Trophoblast cell (in vitro differentiated cells and primary cell): ENCODE data around the gene PADI4.

Experiments used
- DNase-seq, 2 donors: peaks; one replicate each; pipeline ENCODE4 v3.0.0-alpha.2; 2016
- H2AFZ ChIP-seq: 2 replicates; pipeline ENCODE4 v1.6.1; 2013; ENCODE audit warnings: low read length, moderate library complexity, mild to moderate bottlenecking; ENCODE audit not compliant: insufficient read depth, poor library complexity
- H2AK5ac ChIP-seq: 2 replicates; pipeline ENCODE4 v1.6.1; 2013; ENCODE audit warnings: mild to moderate bottlenecking, low read length
- H2BK120ac ChIP-seq: 2 replicates; pipeline ENCODE4 v1.6.1; 2013; ENCODE audit warnings: low read length, mild to moderate bottlenecking, moderate library complexity; ENCODE audit not compliant: insufficient read depth, poor library complexity
- H2BK12ac ChIP-seq: 2 replicates; pipeline ENCODE4 v1.6.1; 2013; ENCODE audit warnings: mild to moderate bottlenecking, low read length, moderate library complexity
- H2BK5ac ChIP-seq: 2 replicates; pipeline ENCODE4 v1.6.1; 2013; ENCODE audit warnings: low read length, low read depth, moderate library complexity, mild to moderate bottlenecking; ENCODE audit not compliant: poor library complexity
- H3K14ac ChIP-seq: 2 replicates; pipeline ENCODE4 v1.6.1; 2013; ENCODE audit warnings: mild to moderate bottlenecking, low read length
- H3K18ac ChIP-seq: 2 replicates; pipeline ENCODE4 v1.6.1; 2013; ENCODE audit warnings: mild to moderate bottlenecking, low read length
- H3K23ac ChIP-seq: 2 replicates; pipeline ENCODE4 v1.6.1; 2013; ENCODE audit warnings: low read length
- H3K27ac ChIP-seq: 2 replicates; pipeline ENCODE4 v1.5.1; 2013; ENCODE audit warnings: low read depth, mild to moderate bottlenecking, inconsistent platforms, low read length, moderate library complexity
- H3K27me3 ChIP-seq: 2 replicates; pipeline ENCODE4 v1.6.1; 2013; ENCODE audit warnings: inconsistent platforms, mild to moderate bottlenecking, low read length, moderate library complexity; ENCODE audit not compliant: insufficient read depth
- H3K36me3 ChIP-seq, 2 experiments: 1 replicate in 1 of 2; 2 replicates in 1 of 2; pipeline ENCODE4 v1.6.1; 2013; ENCODE audit warnings: low read length in 2 of 2, mild to moderate bottlenecking in 2 of 2, moderate library complexity in 1 of 2; ENCODE audit not compliant: insufficient read depth in 2 of 2, control insufficient read depth in 1 of 2
- H3K4ac ChIP-seq: 2 replicates; pipeline ENCODE4 v1.6.1; 2013; ENCODE audit warnings: low read depth, mild to moderate bottlenecking, low read length, moderate library complexity
- H3K4me1 ChIP-seq, 2 experiments: 1 replicate in 1 of 2; 2 replicates in 1 of 2; pipeline ENCODE4 v1.6.1; 2013; ENCODE audit warnings: low read length in 2 of 2, mild to moderate bottlenecking in 2 of 2, moderate library complexity in 1 of 2; ENCODE audit not compliant: insufficient read depth in 2 of 2, control insufficient read depth in 1 of 2
- H3K4me2 ChIP-seq: 2 replicates; pipeline ENCODE4 v1.6.1; 2013; ENCODE audit warnings: inconsistent platforms, mild to moderate bottlenecking, low read length, moderate library complexity
- H3K4me3 ChIP-seq: 2 replicates; pipeline ENCODE4 v1.5.1; 2013; ENCODE audit warnings: mild to moderate bottlenecking, low read depth, low read length, inconsistent platforms
- H3K79me1 ChIP-seq: one replicate; pipeline ENCODE4 v1.6.1; 2013; ENCODE audit warnings: low read length
- H3K79me2 ChIP-seq: 2 replicates; pipeline ENCODE4 v1.6.1; 2013; ENCODE audit warnings: low read length, mild to moderate bottlenecking; ENCODE audit not compliant: control insufficient read depth, insufficient read depth, poor library complexity
- H3K9ac ChIP-seq: 2 replicates; pipeline ENCODE4 v1.6.1; 2013; ENCODE audit warnings: mild to moderate bottlenecking, low read length
- H3K9me3 ChIP-seq: 2 replicates; pipeline ENCODE4 v1.6.1; 2013; ENCODE audit warnings: low read depth, mild to moderate bottlenecking, control low read depth, inconsistent platforms, low read length; ENCODE audit not compliant: insufficient read depth
- H4K12ac ChIP-seq: 2 replicates; pipeline ENCODE4 v1.6.1; 2013; ENCODE audit warnings: low read depth, mild to moderate bottlenecking, low read length, moderate library complexity
- H4K8ac ChIP-seq: 2 replicates; pipeline ENCODE4 v1.6.1; 2013; ENCODE audit warnings: low read depth, mild to moderate bottlenecking, low read length, moderate library complexity
- H4K91ac ChIP-seq: one replicate; pipeline ENCODE4 v1.6.1; 2013; ENCODE audit warnings: low read depth, mild to moderate bottlenecking, low read length, moderate library complexity
- WGBS: extraction: QIAGEN DNeasy Blood & Tissue Kit; methylation state at CpG from one replicate; pipeline ENCODE4 v1.1.7; 2013; ENCODE audit warnings: missing lambda C conversion rate; ENCODE audit not compliant: insufficient read length, insufficient coverage; ENCODE audit errors: extremely low coverage; 5-methylcytosine and 5-hydroxymethylcytosine counted together

PADI4 gene

GRCh38 chr1:17307329-17307728 lies 668 bp upstream of the PADI4 start:
- no peak overlapping the region for H3K4me2 ChIP-seq
- H3K4me1 ChIP-seq: peaks cover 9 to 13% of the 10 kb centered on the region in 2 experiments
- H3K18ac ChIP-seq: no peak overlapping the region
- no peak overlapping the region for H3K4me3 ChIP-seq
- H3K14ac ChIP-seq: no peak overlapping the region
- H3K79me1 ChIP-seq: no peaks in the 10 kb centered on the region
- no peak overlapping the region for H2BK120ac ChIP-seq
- no peak overlapping the region for H3K27ac ChIP-seq
- no peak for DNase-seq
- no peaks in the 10 kb centered on the region for H3K36me3 ChIP-seq
- no CpG with 5 or more reads among the region's 6 CpGs for WGBS
- no peaks in the 10 kb centered on the region for H3K27me3 ChIP-seq
- no peak overlapping the region for H2BK5ac ChIP-seq
- no peaks in the 10 kb centered on the region for H3K79me2 ChIP-seq
- no peak overlapping the region for H4K12ac ChIP-seq
- H3K9me3 ChIP-seq: no peaks in the 10 kb centered on the region
- no peak overlapping the region for H3K4ac ChIP-seq
- no peak overlapping the region for H3K23ac ChIP-seq
- H3K9ac ChIP-seq: no peak overlapping the region
- no peak overlapping the region for H4K91ac ChIP-seq
- no peak overlapping the region for H2AFZ ChIP-seq
- no peak overlapping the region for H2AK5ac ChIP-seq
- no peak overlapping the region for H4K8ac ChIP-seq
- no peak overlapping the region for H2BK12ac ChIP-seq

GRCh38 chr1:17308593-17308992 lies 596 bp downstream of the PADI4 start:
- Histone ChIP-seq H3K79me1 (no peaks in the 10 kb centered on the region), H4K91ac (no peak overlapping the region), H3K4me3 (no peak overlapping the region), H3K4me1 (peaks cover 8 to 13% of the 10 kb centered on the region in 2 experiments), H3K9ac (no peak overlapping the region), H4K8ac (no peak overlapping the region), H3K4me2 (no peak overlapping the region), H4K12ac (no peak overlapping the region), H3K36me3 (no peaks in the 10 kb centered on the region), H3K27me3 (no peaks in the 10 kb centered on the region), H2AK5ac (no peak overlapping the region), H2AFZ (no peak overlapping the region), H3K4ac (no peak overlapping the region), H3K23ac (no peak overlapping the region), H2BK12ac (no peak overlapping the region), H3K14ac (no peak overlapping the region), H3K9me3 (no peaks in the 10 kb centered on the region), H3K18ac (no peak overlapping the region), H2BK120ac (no peak overlapping the region), H3K79me2 (no peaks in the 10 kb centered on the region), H2BK5ac (no peak overlapping the region), H3K27ac (no peak overlapping the region)
- no peak for DNase-seq
- no CpG with 5 or more reads among the region's 6 CpGs for WGBS

DNA sequence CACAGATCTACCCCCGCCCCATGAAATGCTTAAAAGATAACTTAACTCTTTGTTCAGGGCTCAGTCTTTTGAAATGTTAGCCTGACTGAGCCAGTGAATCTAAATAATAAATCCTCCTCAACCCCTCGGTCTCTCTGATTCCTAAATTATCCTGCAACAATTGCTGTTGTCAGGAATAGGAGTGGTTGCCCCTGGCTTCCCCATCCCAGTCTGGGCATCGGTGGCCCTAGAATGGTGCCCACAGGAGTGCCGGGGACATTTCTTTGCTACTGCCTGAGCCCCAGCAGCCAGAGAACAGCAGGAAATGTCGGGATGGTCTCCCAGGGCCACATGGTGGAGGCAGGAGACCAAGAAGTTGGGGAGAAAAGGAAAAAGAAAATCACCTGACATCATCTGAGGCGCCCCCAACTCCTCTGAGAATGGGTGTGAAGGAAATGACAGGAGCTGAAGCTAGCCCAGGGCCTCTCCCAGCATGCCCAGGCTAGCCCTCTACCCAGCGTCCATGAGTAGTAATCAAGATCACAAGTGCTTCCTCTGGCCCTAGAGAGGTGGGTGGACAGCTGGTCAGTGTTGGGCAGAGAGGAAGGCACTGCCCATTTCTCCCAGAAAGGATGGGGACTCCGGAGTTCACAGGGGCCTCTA lies 1.6 kb downstream of the PADI4 start:
- Histone ChIP-seq H2AFZ (no peak overlapping the region), H3K9me3 (no peaks in the 10 kb centered on the region), H3K79me1 (no peaks in the 10 kb centered on the region), H2BK5ac (no peak overlapping the region), H2BK12ac (no peak overlapping the region), H3K79me2 (no peaks in the 10 kb centered on the region), H3K4ac (no peak overlapping the region), H3K27ac (no peak overlapping the region), H4K91ac (no peak overlapping the region), H4K8ac (no peak overlapping the region), H3K14ac (no peak overlapping the region), H2AK5ac (no peak overlapping the region), H3K36me3 (no peaks in the 10 kb centered on the region), H3K4me3 (no peak overlapping the region), H4K12ac (no peak overlapping the region), H3K4me1 (peaks cover under 1 to 4% of the 10 kb centered on the region in 2 experiments), H3K27me3 (no peaks in the 10 kb centered on the region), H3K9ac (no peak overlapping the region), H3K4me2 (no peak overlapping the region), H3K23ac (no peak overlapping the region), H2BK120ac (no peak overlapping the region), H3K18ac (no peak overlapping the region)
- no peak for DNase-seq
- no CpG with 5 or more reads among the region's 8 CpGs for WGBS

DNA sequence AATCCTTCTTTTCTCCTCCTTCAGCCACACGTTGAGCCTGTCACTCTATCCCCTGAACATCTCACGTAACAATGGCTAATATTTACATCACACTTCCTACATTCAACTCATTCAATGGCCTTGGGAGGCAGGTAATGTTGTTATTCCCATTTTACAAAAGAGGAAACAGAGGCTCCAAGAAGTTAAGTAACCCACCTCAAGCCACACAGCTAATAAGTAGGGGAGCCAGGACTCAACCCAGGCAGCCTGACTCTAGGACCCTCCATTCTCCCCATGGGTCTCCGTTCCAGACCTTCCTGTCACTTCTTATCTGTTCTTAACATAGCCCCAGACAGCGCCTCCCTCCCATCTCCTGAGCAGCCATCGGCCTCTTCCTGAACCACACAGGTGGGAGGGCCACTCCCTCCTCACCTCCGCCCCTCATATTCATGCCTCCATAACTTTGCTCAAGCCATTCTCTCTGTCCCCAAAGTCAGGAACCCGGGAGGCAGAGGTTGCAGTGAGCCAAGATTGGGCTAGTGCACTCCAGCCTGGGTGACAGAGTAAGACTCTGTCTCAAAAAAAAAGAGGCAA lies 2.2 kb downstream of the PADI4 start:
- no peak overlapping the region for H3K9ac ChIP-seq
- no peak overlapping the region for H4K8ac ChIP-seq
- H2BK12ac ChIP-seq: no peak overlapping the region
- no peak overlapping the region for H2BK120ac ChIP-seq
- H3K79me2 ChIP-seq: no peaks in the 10 kb centered on the region
- no peak for DNase-seq
- no peak overlapping the region for H4K12ac ChIP-seq
- H3K23ac ChIP-seq: no peak overlapping the region
- H2AK5ac ChIP-seq: no peak overlapping the region
- no peak overlapping the region for H3K27ac ChIP-seq
- no peak overlapping the region for H3K4me2 ChIP-seq
- H3K4ac ChIP-seq: no peak overlapping the region
- no peak overlapping the region for H3K4me3 ChIP-seq
- no peak overlapping the region for H4K91ac ChIP-seq
- H2AFZ ChIP-seq: no peak overlapping the region
- no peaks in the 10 kb centered on the region for H3K36me3 ChIP-seq
- no peak overlapping the region for H3K14ac ChIP-seq
- H3K18ac ChIP-seq: no peak overlapping the region
- WGBS: no CpG with 5 or more reads among the region's 7 CpGs
- no peaks in the 10 kb centered on the region for H3K79me1 ChIP-seq
- no peak overlapping the region for H2BK5ac ChIP-seq
- H3K4me1 ChIP-seq: no peaks in the 10 kb centered on the region
- no peaks in the 10 kb centered on the region for H3K27me3 ChIP-seq
- no peaks in the 10 kb centered on the region for H3K9me3 ChIP-seq
